Tibial nerve (tissue), 3 donors: ENCODE measurements around the gene TRIM75.

ENCODE experiments used
- CTCF ChIP-seq, 5 experiments: fragments of 200-600 bp in 3 of 5; fragments of 450-650 bp in 2 of 5; sonication (generic) in 3 of 5; IDR thresholded peaks; one replicate each; pipeline ENCODE4 v1.5.1; 2016 to 2019; ENCODE audit warnings: antibody characterized with exemption in 5 of 5, mild to moderate bottlenecking in 3 of 5, moderate library complexity in 2 of 5
- POLR2A ChIP-seq, 2 donors: fragments of 450-650 bp; IDR thresholded peaks; one replicate each; pipeline ENCODE4 v1.6.1; 2017; ENCODE audit warnings: antibody characterized with exemption in 2 of 2, mild to moderate bottlenecking in 2 of 2, moderate library complexity in 2 of 2

GRCh38 chr4:165006456-165006855 is 47.2 kb upstream of the TRIM75 start:
- TF ChIP-seq CTCF (IDR thresholded peaks at IDR 0.05): no peak
- TF ChIP-seq POLR2A (IDR thresholded peaks at IDR 0.05): no peak
